Small intestine (tissue), 7 donors: ENCODE measurements around the gene AVPR1B. TPM values are rescaled to one million over a fixed set of nuclear protein-coding genes. Genes with fewer than 3 reads are reported as not detected.

Experiments used
- DNase-seq, 2 donors: peaks; one replicate each; pipeline versions ENCODE4 v3.0.0 to v3.0.0-alpha.2; 2013
- FAIRE-seq: peaks from 2 replicates; lab custom pipeline; 2012; peaks lifted over from hg19 to GRCh38; lab: Jason Lieb, UNC
- H3K27ac ChIP-seq, 3 donors: one replicate each; pipeline ENCODE4 v1.5.1; 2013; ENCODE audit warnings: low read length in 2 of 3, mild to moderate bottlenecking in 2 of 3, control low read depth in 1 of 3, inconsistent platforms in 1 of 3, low read depth in 1 of 3, moderate library complexity in 1 of 3
- H3K27me3 ChIP-seq, 3 donors: one replicate each; pipeline ENCODE4 v1.6.1; 2013; ENCODE audit warnings: low read length in 3 of 3, inconsistent platforms in 1 of 3; ENCODE audit not compliant: control insufficient read depth in 3 of 3, insufficient read depth in 3 of 3
- H3K36me3 ChIP-seq, 3 donors: one replicate each; pipeline ENCODE4 v1.6.1; 2013; ENCODE audit warnings: low read length in 3 of 3, inconsistent platforms in 1 of 3, low read depth in 1 of 3, mild to moderate bottlenecking in 1 of 3, moderate library complexity in 1 of 3; ENCODE audit not compliant: control insufficient read depth in 3 of 3, insufficient read depth in 2 of 3
- H3K4me1 ChIP-seq, 3 donors: one replicate each; pipeline ENCODE4 v1.6.1; 2013; ENCODE audit warnings: low read length in 2 of 3, inconsistent platforms in 1 of 3, low read depth in 1 of 3, mild to moderate bottlenecking in 1 of 3, moderate library complexity in 1 of 3; ENCODE audit not compliant: control insufficient read depth in 3 of 3, insufficient read depth in 2 of 3
- H3K4me3 ChIP-seq, 3 donors: one replicate each; pipeline ENCODE4 v1.5.1; 2013; ENCODE audit warnings: low read length in 3 of 3, control low read depth in 1 of 3, inconsistent platforms in 1 of 3, low read depth in 1 of 3, mild to moderate bottlenecking in 1 of 3, moderate library complexity in 1 of 3
- H3K9me3 ChIP-seq, 2 donors: one replicate each; pipeline ENCODE4 v1.6.1; 2013; ENCODE audit warnings: low read depth in 1 of 2, low read length in 1 of 2; ENCODE audit not compliant: control insufficient read depth in 2 of 2, insufficient read depth in 1 of 2
- WGBS, 3 donors: extraction: QIAGEN DNeasy Blood & Tissue Kit; methylation state at CpG; one replicate each; pipeline ENCODE4 v1.1.7; 2013; 5-methylcytosine and 5-hydroxymethylcytosine counted together
- polyA plus RNA-seq, 4 donors: library from polyadenylated mRNA; stranded (reverse) in 3 of 4; unstranded in 1 of 4; fragments of 200-250 nt in 3 of 4; fragments of 120-200 nt in 1 of 4; gene quantifications; one replicate each; pipeline versions ENCODE4 v1.2.1 to v1.2.3, GENCODE V29; 2013
- donor health status: healthy with polysubstance abuse.
- donor health status: control.
- donor health status: control.
- donor health status: Bipolar disorder and iron deficiency.
- donor health status: healthy.

AVPR1B gene
- polyA plus RNA-seq, 4 donors = 0.10 to 0.75 TPM; not detected in 2

GRCh38 chr1:206101351-206102045, 15.7 kb downstream of the AVPR1B start:
- no peaks in the 10 kb centered on the region for H3K9me3 ChIP-seq
- WGBS, 3 donors = 66 to 74% (median 71%) methylated on average over 6 of the region's 6 CpGs
- H3K27ac ChIP-seq = no peak overlapping the region
- DNase-seq = no peak
- H3K4me1 ChIP-seq = no peaks in the 10 kb centered on the region
- no peaks in the 10 kb centered on the region for H3K36me3 ChIP-seq
- no peaks in the 10 kb centered on the region for H3K27me3 ChIP-seq
- FAIRE-seq = no peak
- no peak overlapping the region for H3K4me3 ChIP-seq

DNA sequence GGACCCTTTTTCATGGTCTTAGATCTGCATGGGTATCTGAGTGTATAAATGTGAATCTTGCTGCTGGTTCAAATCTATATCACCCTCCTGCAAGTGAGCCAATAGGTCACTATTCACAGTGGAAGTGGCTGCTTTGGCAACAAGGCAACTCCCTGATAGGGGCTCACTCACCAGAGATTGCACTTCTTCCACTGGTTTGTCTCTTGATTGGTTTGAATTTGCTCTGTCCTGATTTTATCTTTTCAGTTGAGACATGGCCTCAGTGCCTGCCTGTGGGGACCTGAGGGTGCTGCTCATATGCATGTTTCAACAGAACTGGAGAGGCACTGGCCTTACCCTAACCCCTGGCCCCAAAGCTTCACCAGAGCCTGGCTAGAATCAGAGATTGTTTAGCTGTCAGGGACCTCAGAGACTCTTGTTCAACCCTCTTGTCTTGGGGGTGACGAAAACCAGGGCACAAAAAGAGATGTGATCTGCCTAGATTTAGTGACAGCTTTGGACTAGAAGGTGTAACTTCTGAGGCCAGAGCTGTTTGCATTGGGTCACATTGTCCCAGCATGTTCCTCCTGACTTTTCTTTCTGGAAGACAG, 16.9 kb downstream of the AVPR1B start:
- H3K27me3 ChIP-seq = no peaks in the 10 kb centered on the region
- no peak for FAIRE-seq
- H3K4me1 ChIP-seq = no peaks in the 10 kb centered on the region
- H3K36me3 ChIP-seq = no peaks in the 10 kb centered on the region
- no peaks in the 10 kb centered on the region for H3K9me3 ChIP-seq
- no peak overlapping the region for H3K27ac ChIP-seq
- 83 to 90% (median 90%) methylated on average over 1 of the region's 1 CpG for WGBS, 3 donors
- no peak for DNase-seq
- H3K4me3 ChIP-seq = no peak overlapping the region

- 82 to 88% (median 82%) methylated on average over 9 of the region's 9 CpGs for WGBS, 3 donors
- H3K27me3 ChIP-seq = no peaks in the 10 kb centered on the region
- H3K4me3 ChIP-seq = no peak overlapping the region
- no peak overlapping the region for H3K27ac ChIP-seq
- no peaks in the 10 kb centered on the region for H3K4me1 ChIP-seq
- FAIRE-seq (no peak), DNase-seq (no peak)
- H3K9me3 ChIP-seq = no peaks in the 10 kb centered on the region
- H3K36me3 ChIP-seq = no peaks in the 10 kb centered on the region
These were observed 18.8 kb downstream of the AVPR1B start for GRCh38 chr1:206098242-206098919.

DNA sequence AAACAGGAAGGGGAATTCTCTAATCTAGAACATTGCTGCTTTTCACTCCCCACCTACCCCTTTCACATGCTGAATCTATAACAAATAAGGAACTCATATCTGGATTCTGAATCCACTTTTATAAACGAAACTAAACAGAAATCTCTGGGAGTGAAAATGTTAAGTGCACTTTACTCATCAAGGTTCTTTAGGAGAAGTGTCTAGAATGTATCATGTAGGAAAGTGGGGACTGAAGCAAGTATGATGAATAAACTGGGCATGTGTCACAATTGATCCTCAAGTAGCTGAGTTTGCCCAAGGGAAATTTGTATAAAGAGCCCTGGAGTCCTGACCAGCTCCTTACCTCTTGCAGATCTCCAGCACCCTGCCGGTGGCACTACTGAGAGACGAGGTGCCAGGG, 19.8 kb downstream of the AVPR1B start:
- Histone ChIP-seq H3K27ac (no peak overlapping the region), H3K27me3 (no peaks in the 10 kb centered on the region), H3K36me3 (no peaks in the 10 kb centered on the region), H3K4me1 (no peaks in the 10 kb centered on the region), H3K4me3 (no peak overlapping the region), H3K9me3 (no peaks in the 10 kb centered on the region)
- no peak for DNase-seq
- 48 to 70% (median 51%) methylated on average over 3 of the region's 3 CpGs for WGBS, 3 donors
- FAIRE-seq = no peak

DNA sequence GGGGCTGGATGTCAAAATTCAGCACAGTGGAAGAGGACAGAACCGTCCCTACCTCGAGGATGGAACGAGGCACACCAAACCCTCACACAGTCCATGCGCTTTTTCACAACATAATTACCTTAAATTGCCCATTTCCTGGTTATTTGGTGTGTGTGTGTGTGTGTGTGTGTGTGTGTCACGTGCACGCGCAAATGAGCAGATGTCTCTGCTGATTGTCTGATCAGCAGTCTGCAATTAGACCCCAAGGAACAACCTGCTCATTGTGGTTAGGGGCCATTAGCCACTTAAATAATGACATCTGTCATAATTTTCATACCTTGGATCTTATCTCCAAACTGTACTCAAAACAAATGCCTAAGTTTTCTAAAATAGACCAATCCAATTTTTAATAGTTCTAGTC, 23.2 kb downstream of the AVPR1B start:
- no peak overlapping the region for H3K27ac ChIP-seq
- no peak for FAIRE-seq
- H3K4me3 ChIP-seq = no peak overlapping the region
- 36 to 43% (median 38%) methylated on average over 7 of the region's 7 CpGs for WGBS, 3 donors
- no peaks in the 10 kb centered on the region for H3K4me1 ChIP-seq
- H3K27me3 ChIP-seq = no peaks in the 10 kb centered on the region
- no peak for DNase-seq
- H3K36me3 ChIP-seq = no peaks in the 10 kb centered on the region
- H3K9me3 ChIP-seq = no peaks in the 10 kb centered on the region

- no peaks in the 10 kb centered on the region for H3K4me1 ChIP-seq
- peaks cover 0 to 3% (median 0%) of the 10 kb centered on the region in 3 donors for H3K27me3 ChIP-seq
- 66 to 82% (median 79%) methylated on average over 3 of the region's 3 CpGs for WGBS, 3 donors
- DNase-seq = no peak
- FAIRE-seq = no peak
- H3K4me3 ChIP-seq = no peak overlapping the region
- H3K27ac ChIP-seq = no peak overlapping the region
- H3K36me3 ChIP-seq = no peaks in the 10 kb centered on the region
- no peaks in the 10 kb centered on the region for H3K9me3 ChIP-seq
These were observed 27.8 kb downstream of the AVPR1B start for GRCh38 chr1:206089341-206089740.

GRCh38 chr1:206087091-206087490, 30.1 kb downstream of the AVPR1B start:
- 89 to 98% (median 89%) methylated on average over 3 of the region's 3 CpGs for WGBS, 3 donors
- DNase-seq (no peak), FAIRE-seq (no peak)
- Histone ChIP-seq H3K27me3 (peaks cover 0 to 3% (median 0%) of the 10 kb centered on the region in 3 donors), H3K36me3 (no peaks in the 10 kb centered on the region), H3K4me3 (no peak overlapping the region), H3K27ac (no peak overlapping the region), H3K9me3 (no peaks in the 10 kb centered on the region), H3K4me1 (no peaks in the 10 kb centered on the region)

- Histone ChIP-seq H3K4me3 (no peak overlapping the region), H3K4me1 (no peaks in the 10 kb centered on the region), H3K9me3 (no peaks in the 10 kb centered on the region), H3K27ac (no peak overlapping the region), H3K36me3 (no peaks in the 10 kb centered on the region), H3K27me3 (peaks cover 0 to 3% (median 0%) of the 10 kb centered on the region in 3 donors)
- DNase-seq = no peak
- FAIRE-seq = no peak
- 87 to 94% (median 90%) methylated on average over 2 of the region's 2 CpGs for WGBS, 3 donors
These were observed 33.4 kb downstream of the AVPR1B start for GRCh38 chr1:206083750-206084149.
